DMS 273 (cell line): ENCODE results near the gene CIB1.
A peak's percentile ranks its signal among the peaks of the same experiment; 100 is the strongest.
"Not testable (repeated sequence)": the region's sequence is repeated elsewhere in the genome, so short reads cannot be mapped to it uniquely, and the experiment has no call there.

ENCODE experiments used
- DNase-seq: peaks from one replicate; lab custom pipeline; 2025; ENCODE audit not compliant: unreplicated experiment; lab: John Stamatoyannopoulos, UW

Gene CIB1

GRCh38 chr15:90233387-90234095 lies at the start of gene CIB1:
TSS of gene CIB1 (minus strand) at chr15:90233941. CDS start at chr15:90233885, 56 bp downstream.
- DNase-seq = peak; percentile 95

- not testable (repeated sequence) for DNase-seq
Measured at GRCh38 chr15:90281637-90282036, 47.9 kb upstream of the CIB1 start.

- DNase-seq = not testable (repeated sequence)
Measured at GRCh38 chr15:90280743-90281142, 47.0 kb upstream of the CIB1 start.

GRCh38 chr15:90278467-90278866 lies 44.7 kb upstream of the CIB1 start:
- not testable (repeated sequence) for DNase-seq

GRCh38 chr15:90271459-90272166 lies 37.9 kb upstream of the CIB1 start:
- DNase-seq = no peak

GRCh38 chr15:90270502-90271150 lies 36.9 kb upstream of the CIB1 start:
- DNase-seq = no peak

GRCh38 chr15:90268415-90268814 lies 34.7 kb upstream of the CIB1 start:
- DNase-seq = no peak

- DNase-seq = peak; percentile 19
Measured at GRCh38 chr15:90266485-90266884, 32.7 kb upstream of the CIB1 start.

- DNase-seq = peak; percentile 58
Measured at GRCh38 chr15:90266061-90266431, 32.3 kb upstream of the CIB1 start.

- peak; percentile 90 for DNase-seq
Measured at GRCh38 chr15:90265271-90266060, 31.7 kb upstream of the CIB1 start, which contains the start of gene NGRN. TSS of gene NGRN (plus strand) at chr15:90265672. CDS start at chr15:90265713, 41 bp downstream.

- DNase-seq = no peak
Measured at GRCh38 chr15:90264671-90265070, 30.9 kb upstream of the CIB1 start.

GRCh38 chr15:90262426-90262825 lies 28.7 kb upstream of the CIB1 start:
- no peak for DNase-seq

- no peak for DNase-seq
Measured at GRCh38 chr15:90261811-90262210, 28.1 kb upstream of the CIB1 start.

GRCh38 chr15:90260731-90261130 lies 27.0 kb upstream of the CIB1 start:
- not testable (repeated sequence) for DNase-seq

GRCh38 chr15:90259524-90259923 lies 25.8 kb upstream of the CIB1 start:
- DNase-seq = no peak

GRCh38 chr15:90257776-90258175 lies 24.0 kb upstream of the CIB1 start:
- DNase-seq = no peak

GRCh38 chr15:90249203-90249863 lies 15.6 kb upstream of the CIB1 start, which contains the start of gene TTLL13:
TSS of gene TTLL13 (plus strand) at chr15:90249556. CDS start at chr15:90250631, 1,075 bp downstream.
- DNase-seq = peak; percentile 93

- DNase-seq = peak; percentile 5
Measured at GRCh38 chr15:90248789-90249202, 15.1 kb upstream of the CIB1 start.

GRCh38 chr15:90243943-90244639 lies 10.3 kb upstream of the CIB1 start:
- DNase-seq = no peak
